T-helper 1 cell treated with Interleukin-12 subunit alpha and Interleukin-12 subunit beta and Interleukin-4 antibody, amounts not matched to agents 30 ng/mL and 1 ng/mL, for 36 hours (primary cell): ENCODE results near the gene CDH23. TPM values are rescaled to one million over a fixed set of nuclear protein-coding genes. Genes with fewer than 3 reads are reported as not detected.

Experiments used
- intact Hi-C: fragments of 100-400 bp; cut with micrococcal nuclease; formaldehyde crosslinking; loops from one replicate; pipeline ENCODE4 v1.15.1; 2024
- total RNA-seq: library from RNA; stranded (reverse); gene quantifications from 2 replicates; pipeline ENCODE4 v1.2.3, GENCODE V29; 2022

Gene CDH23
- total RNA-seq, 1 donor from 2014 or later: 1.3 TPM

GRCh38 chr10:71369602-71370001 lies 27.1 kb upstream of the CDH23 start:
- intact Hi-C loops: no loop called here

DNA sequence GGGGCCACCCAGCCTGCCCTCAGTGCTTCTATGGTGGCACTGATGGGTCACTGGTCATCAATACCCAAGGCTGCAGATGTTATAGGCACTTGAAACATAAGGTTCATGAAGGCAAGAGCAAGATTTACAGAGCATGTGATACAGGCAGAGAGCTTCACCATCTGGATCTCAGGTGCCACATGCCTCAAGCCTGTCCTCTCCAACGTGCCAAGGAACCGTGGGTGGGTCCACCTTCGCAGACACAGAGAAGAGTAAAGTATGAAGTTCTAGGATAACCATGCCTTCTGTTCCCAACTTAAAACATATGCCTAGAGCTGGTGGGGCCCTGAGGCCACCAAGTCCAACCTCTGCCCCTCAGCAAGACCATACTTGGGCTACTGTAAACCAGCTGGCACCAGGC lies 26.7 kb upstream of the CDH23 start:
- intact Hi-C loops: no loop called here

DNA sequence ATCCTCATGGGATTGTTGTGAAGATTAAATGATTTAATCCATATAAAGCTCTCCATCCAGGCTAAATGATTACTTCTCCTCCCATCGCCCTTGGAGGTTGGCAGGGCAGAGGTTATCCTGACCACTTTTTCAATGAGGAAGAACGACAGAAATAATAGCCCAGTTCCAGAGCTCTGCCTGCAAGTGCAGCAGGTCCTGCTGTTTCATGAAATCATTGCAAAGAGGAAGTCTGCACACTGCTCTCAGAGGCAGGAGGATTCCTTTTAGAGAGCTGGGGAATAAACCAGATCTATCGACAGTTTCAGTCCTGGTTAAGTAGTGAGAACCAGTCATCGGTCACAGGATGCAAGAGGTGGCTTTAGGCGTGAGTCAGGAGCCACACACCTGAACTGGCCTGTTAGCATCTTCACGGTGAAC lies 25.0 kb upstream of the CDH23 start:
- intact Hi-C loops: no loop called here

GRCh38 chr10:71372882-71373495 lies 23.7 kb upstream of the CDH23 start:
- intact Hi-C loops: no loop called here

GRCh38 chr10:71374481-71375233 lies 22.1 kb upstream of the CDH23 start:
- intact Hi-C loops: no loop called here

DNA sequence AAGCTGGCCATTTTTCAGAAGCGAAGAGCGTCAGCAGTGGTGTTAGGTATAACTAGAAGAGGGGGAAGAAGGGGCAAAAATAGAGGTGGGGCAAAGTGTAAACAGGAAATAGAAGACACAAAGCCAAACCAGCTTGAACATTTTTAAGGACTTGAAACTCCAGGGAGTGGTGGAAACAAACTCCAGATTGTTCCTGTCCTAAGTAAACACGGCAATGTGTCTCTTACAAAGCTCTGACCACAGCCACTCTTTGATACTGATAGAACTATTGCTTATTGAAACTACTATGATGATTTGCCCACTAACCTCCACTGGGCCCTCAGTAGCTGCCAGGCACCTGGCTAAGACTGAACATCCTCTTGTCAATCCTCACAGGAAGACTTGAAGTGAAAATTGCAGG lies 20.8 kb upstream of the CDH23 start:
- intact Hi-C loops: loop anchor here (2.0 kb wide), 3 partner anchors 155 to 437 kb away; no protein-coding TSS in a partner anchor

DNA sequence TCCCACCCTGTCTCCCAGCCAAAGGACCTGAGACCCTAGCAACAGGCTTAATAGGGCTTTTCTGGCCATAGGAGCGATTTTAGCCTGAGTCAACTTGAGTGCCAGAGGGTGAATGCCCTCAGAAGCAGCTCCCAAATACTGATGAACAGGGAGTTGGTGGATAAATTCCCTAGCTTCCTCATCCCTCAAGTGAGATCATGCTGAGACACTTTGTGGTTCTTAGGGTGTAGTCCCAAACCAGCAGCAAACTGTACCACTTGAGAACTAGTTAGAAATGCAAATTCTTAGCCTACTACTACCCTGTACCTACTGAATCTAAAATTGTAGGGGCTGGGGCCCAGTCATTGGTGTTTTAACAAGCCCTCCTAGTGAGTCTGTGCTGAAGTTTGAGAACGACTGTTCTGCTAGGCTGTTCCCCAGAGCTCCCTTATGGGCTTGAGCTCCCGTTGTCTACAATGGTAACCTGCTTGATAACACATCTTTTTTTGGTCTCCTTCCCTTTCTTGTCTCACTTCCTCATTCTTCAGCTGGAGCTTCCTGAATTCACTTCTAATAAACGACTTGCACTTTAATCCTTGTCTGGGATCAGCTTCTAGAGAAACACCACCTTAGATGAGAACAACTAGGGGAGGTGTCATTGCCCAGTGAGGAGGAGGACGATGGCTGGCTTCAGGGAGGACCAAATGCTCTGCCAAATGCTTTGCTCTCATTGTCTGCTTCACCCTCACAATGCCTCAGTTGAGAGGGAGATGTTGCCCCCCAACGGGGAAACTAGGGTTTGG lies 18.2 kb upstream of the CDH23 start:
- intact Hi-C loops: no loop called here

GRCh38 chr10:71379118-71379766 lies 17.5 kb upstream of the CDH23 start:
- intact Hi-C loops: no loop called here

DNA sequence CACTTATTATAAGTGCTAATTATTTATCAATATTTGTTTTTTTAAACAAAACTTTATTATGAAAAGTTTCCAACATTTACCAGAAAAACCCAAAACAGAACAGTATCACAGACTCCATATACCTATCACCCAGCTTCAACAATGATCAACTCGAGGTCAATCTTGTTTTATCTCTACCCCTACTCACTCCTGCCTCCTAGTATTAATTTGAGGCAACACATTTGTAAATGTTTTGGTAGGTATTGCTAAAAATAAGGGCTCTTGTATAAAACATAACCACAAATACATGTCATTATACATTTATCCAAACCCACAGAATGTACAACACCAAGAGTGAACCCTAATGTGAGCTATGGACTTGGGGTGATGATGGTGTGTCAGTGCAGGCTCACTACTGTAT lies 15.9 kb upstream of the CDH23 start:
- intact Hi-C loops: no loop called here

- intact Hi-C loops: no loop called here
Measured at GRCh38 chr10:71381611-71382010, 15.1 kb upstream of the CDH23 start.

GRCh38 chr10:71382028-71382427 lies 14.7 kb upstream of the CDH23 start:
- intact Hi-C loops: no loop called here

GRCh38 chr10:71382757-71383156 lies 14.0 kb upstream of the CDH23 start:
- intact Hi-C loops: no loop called here

- intact Hi-C loops: loop anchor here (1.0 to 2.0 kb wide), 4 partner anchors 186 to 513 kb away; no protein-coding TSS in a partner anchor
Measured at GRCh38 chr10:71383972-71384687, 12.6 kb upstream of the CDH23 start.

DNA sequence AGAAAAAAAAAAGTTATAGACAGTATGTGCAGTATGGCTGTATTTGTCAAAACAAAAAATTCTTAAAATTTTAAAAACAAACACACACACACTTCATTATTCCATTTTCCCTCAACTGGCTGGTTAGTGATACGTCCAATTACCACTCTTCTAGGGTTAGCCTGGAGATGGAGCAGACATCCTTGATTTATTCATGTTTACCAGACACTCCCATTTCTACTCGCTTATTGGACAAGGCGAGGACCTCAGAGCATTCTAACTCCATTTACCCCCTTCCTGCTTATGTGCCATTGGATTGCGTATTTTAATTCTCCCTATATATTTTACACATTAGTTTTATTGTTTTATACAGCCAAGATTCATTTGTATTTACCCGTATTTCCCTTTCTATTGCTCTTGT lies 8.5 kb upstream of the CDH23 start:
- intact Hi-C loops: no loop called here

GRCh38 chr10:71388583-71389310 lies 8.0 kb upstream of the CDH23 start:
- intact Hi-C loops: no loop called here

DNA sequence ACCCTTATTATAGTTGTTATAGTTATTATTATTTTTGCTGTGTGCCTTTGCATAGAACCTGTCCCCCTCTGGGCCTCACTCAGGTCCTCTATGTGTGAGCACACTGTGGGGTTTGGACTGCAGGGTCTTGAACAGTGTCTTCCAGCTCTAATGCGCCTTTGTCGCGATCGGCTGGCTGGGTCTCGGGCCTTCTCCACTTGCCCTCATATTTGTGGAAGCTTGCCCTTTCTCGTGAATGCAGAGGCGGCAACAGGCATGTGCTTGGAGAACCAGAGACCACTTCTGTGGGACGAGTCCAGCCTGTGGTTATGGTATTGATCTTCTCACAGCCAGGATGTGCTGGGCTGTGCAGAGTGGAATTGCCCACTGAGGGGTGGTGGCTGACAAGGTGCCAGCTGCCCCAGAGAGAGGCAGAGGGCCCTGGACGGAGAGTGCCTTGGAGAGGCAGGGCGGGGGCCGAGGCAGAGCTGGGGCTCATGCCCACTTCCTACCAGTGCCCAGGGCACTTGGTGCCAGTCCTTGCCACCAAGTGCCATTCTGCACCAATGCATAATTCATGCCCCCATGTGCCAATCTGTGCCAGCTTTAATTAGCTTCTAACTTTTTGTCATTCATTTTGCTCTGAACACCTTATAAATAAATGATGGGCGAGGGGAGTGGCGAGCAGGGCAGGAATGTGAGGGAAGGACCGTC lies 6.8 kb upstream of the CDH23 start:
- intact Hi-C loops: no loop called here

- intact Hi-C loops: no loop called here
Measured at GRCh38 chr10:71390461-71390835, 6.3 kb upstream of the CDH23 start.

DNA sequence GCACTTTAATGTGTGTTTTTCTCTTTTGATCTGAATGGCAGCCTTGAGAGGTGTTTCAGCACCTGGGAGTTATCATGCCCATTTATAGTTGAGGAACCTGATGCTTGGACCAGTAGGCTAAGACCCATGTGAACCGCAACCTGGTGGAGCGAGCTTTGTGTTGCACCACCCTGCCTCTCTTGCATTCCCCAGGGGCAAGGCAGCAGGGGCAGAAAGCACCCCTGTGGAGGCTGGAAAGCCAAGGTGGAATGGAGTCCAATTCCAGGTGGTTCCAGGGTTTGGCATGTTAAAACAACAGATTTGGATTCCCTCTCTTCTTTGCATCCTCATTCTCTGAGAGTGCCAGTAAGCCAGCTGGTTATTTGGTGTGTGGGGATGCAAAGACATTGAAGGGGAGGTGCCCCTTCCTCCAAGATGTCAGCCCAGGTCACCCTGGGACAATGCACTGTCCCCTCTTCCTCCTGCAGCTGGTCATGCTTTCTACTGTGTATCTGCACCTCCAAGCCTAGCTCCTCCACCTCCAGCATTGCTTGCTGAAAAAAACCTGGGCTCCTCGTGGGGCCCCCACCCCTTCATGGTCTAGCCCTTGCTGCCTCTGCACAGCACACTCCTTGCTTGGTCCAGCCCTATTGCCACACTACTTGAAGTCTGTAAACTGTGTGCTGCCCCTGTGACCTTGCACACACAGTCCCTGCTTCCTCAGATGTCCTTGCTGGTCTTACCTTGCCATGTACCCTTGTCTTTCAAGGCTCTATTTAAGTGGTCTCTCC lies 5.6 kb upstream of the CDH23 start:
- intact Hi-C loops: no loop called here

DNA sequence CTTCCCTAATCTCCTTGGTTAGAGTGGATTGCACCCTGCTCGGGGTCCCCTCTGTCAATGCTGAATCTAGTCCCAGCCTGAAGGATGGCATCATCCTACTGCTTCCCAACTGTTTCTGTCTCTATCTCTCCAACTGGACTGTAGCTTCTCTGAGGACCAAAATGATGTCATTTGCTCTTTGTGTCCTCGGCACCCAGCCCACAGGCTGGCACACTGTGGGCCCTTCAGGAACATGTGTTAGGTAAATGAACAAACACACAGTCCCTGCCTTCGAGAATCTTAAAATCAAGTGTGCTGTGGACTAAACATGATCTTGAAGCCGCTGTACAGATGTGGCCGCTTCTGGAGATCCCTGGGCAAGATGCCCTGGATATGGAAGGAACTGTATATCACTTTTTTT lies 5.0 kb upstream of the CDH23 start:
- intact Hi-C loops: no loop called here
